ENCODE measurements around the gene HNF1B.

GRCh38 chr17:37693328-37693727 lies 51.5 kb downstream of the HNF1B start:
- no peak for TF ChIP-seq CTCF (IDR thresholded peaks at IDR 0.05; ENCODE audit: extremely low read depth in 1 of 2, insufficient read depth in 1 of 2, low read depth in 1 of 2, low read length in 2 of 2)
- no peak for TF ChIP-seq POLR2A (IDR thresholded peaks at IDR 0.05; ENCODE audit: low read depth, low read length)

Data from endothelial cell of umbilical vein (primary cell).